Measurements from ENCODE around the gene SUPT3H. TPM values are rescaled to one million over a fixed set of nuclear protein-coding genes. Genes with fewer than 3 reads are reported as not detected.
A peak's percentile ranks its signal among the peaks of the same experiment; 100 is the strongest.
"Not testable (repeated sequence)": the region's sequence is repeated elsewhere in the genome, so short reads cannot be mapped to it uniquely, and the experiment has no call there.

Gene SUPT3H
- total and polyA plus RNA-seq, 5 experiments from 2014 or later, result 16.9 to 20.8 (median 20.0) TPM

DNA sequence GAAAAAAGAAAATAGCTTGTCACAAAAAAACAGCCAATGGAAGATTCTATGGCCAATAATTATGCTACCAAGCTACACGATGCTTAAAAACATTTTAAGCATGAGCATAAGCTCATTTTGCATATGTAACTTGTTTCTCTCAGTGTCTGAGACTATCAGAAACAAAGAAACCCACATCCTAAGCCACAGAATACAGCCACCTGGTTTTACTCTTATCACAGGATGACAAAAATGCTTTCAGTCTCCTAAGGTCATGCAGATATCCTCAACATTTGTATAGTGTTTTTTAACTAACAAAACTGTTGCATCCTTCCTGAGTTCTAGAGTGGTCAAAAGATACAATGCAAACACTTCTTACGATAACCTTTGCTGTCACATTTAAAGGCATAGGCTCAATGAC, 221.7 kb downstream of the SUPT3H start:
- H3K4me3 Mint-ChIP-seq, result peak overlapping the region in 8 of 10 donors; percentile 6 to 54 (median 32)
- H3K9me3 Mint-ChIP-seq, result peaks cover 0 to 3% (median 0%) of the 10 kb centered on the region in 9 donors
- POLR2A ChIA-PET, result interaction anchor here (0.8 to 1.7 kb wide), 5 partner anchors 17 to 222 kb away, joined by 3 to 7 read pairs (median 4); partner anchors contain the start of gene SUPT3H
- peaks cover 15 to 44% (median 29%) of the 10 kb centered on the region in 4 donors for H3K4me1 Mint-ChIP-seq
- no peaks in the 10 kb centered on the region for H3K27me3 Mint-ChIP-seq
- ATAC-seq (peak; percentile 96 to 99), DNase-seq (peak in 7 of 10 donors; percentile 25 to 86 (median 68))
- H3K27ac Mint-ChIP-seq, result peak overlapping the region in 9 of 10 donors; percentile 48 to 94 (median 79)
- H3K36me3 Mint-ChIP-seq, result peaks cover 0 to 14% (median 8%) of the 10 kb centered on the region in 3 donors

DNA sequence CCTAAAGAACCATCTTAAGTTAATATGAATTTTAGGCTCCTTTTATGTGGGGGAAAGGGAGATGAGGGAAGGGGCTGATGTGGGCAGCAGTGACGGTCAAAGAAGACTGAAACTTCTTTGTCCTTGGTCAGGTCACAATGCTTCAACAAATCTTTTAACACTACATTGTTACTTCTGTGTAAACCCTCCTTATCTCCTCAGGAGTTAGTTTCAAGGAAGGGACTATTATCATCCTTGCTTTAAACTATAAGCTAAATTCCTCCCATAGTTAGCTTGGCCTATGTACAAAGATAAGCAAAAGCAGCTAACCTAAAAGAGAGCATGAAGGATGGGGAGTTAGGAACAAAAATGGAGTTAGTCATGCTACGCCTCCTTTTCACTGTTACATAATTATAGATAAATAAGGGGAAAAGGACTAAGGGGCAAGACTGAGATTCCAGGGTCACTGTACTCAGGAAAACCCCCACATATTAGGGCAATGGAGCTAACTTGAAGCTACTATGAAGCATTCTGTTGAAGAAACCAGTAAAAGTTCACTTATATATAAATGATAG, 222.3 kb downstream of the SUPT3H start:
- peak overlapping the region in 5 of 10 donors; percentile 6 to 54 (median 30) for H3K4me3 Mint-ChIP-seq
- H3K4me1 Mint-ChIP-seq, result peaks cover 15 to 44% (median 29%) of the 10 kb centered on the region in 4 donors
- POLR2A ChIA-PET, result interaction anchor here (0.8 to 1.7 kb wide), 5 partner anchors 18 to 223 kb away, joined by 3 to 7 read pairs (median 4); partner anchors contain the start of gene SUPT3H
- peak overlapping the region; percentile 34 to 94 (median 78) for H3K27ac Mint-ChIP-seq
- H3K36me3 Mint-ChIP-seq, result peaks cover 0 to 10% (median 4%) of the 10 kb centered on the region in 3 donors
- H3K9me3 Mint-ChIP-seq, result peaks cover 0 to 1% (median 0%) of the 10 kb centered on the region in 9 donors
- no peaks in the 10 kb centered on the region for H3K27me3 Mint-ChIP-seq
- ATAC-seq (no peak), DNase-seq (no peak)

GRCh38 chr6:45154679-45155078, 223.1 kb downstream of the SUPT3H start:
- Mint-ChIP-seq H3K9me3 (no peaks in the 10 kb centered on the region), H3K4me3 (no peak overlapping the region), H3K4me1 (peaks cover 15 to 44% (median 29%) of the 10 kb centered on the region in 4 donors), H3K27me3 (no peaks in the 10 kb centered on the region), H3K27ac (peak overlapping the region in 6 of 10 donors; percentile 16 to 94 (median 63)), H3K36me3 (peaks cover 0 to 10% (median 4%) of the 10 kb centered on the region in 3 donors)
- POLR2A ChIA-PET, result interaction anchor here (1.7 kb wide), 1 partner anchor 31 kb away, joined by 7 read pairs; no protein-coding TSS in a partner anchor
- ATAC-seq (no peak), DNase-seq (no peak)

DNA sequence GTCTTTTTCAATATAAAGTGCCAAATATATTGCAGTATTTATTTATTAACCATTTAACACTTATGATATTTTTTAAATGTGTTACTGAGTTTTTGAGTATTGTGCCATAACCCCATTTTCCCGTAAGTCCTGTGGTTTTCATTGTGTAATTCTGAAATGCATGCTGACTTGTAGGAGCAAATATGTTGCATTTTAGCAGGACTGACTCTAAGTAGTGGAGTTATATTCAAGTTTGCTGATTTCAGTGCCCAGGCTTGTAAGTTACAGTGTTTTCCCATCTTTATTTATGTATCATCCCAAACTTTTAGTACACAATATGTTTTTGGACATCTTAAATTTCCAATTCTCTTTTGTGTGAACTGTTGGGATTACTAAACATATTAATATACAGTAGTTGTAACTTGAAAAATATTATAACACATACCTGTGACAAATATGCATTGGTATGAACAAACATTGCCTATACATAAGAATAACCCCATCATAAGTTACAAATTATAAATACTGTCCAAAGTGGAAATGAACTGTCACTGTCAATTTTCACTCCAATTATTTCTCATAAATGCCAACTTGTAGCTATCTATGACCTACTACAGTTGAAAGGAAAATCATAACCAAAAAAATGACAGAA, 228.9 kb downstream of the SUPT3H start:
- ATAC-seq, result no peak
- no peak for DNase-seq
- peaks cover 0 to 22% (median 7%) of the 10 kb centered on the region in 4 donors for H3K4me1 Mint-ChIP-seq
- no peak overlapping the region for H3K27ac Mint-ChIP-seq
- peaks cover 0 to 18% (median 7%) of the 10 kb centered on the region in 9 donors for H3K9me3 Mint-ChIP-seq
- no peak overlapping the region for H3K4me3 Mint-ChIP-seq
- POLR2A ChIA-PET, result no interaction called here
- H3K27me3 Mint-ChIP-seq, result no peaks in the 10 kb centered on the region
- peaks cover under 1 to 15% (median 14%) of the 10 kb centered on the region in 3 donors for H3K36me3 Mint-ChIP-seq

DNA sequence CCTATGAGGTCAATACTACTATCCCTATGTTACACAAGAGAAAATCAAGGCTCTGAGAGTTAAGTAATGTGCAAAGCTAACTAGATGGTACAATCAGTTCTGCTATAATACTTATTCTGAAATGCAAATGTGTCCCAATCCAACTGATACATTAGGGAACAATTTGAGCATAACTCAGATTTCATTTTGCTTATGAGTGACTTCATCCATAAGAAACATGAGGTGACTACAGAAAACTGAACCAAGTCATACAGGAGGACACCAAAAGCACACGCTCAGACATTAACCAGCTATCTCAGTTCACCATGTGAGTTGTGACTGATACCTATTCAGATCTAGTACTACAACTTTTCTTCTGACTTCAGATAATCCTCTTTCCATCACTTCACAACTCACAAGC, 229.5 kb downstream of the SUPT3H start:
- POLR2A ChIA-PET, result no interaction called here
- Mint-ChIP-seq H3K9me3 (peaks cover 0 to 24% (median 10%) of the 10 kb centered on the region in 9 donors), H3K4me1 (peaks cover 0 to 21% (median 8%) of the 10 kb centered on the region in 4 donors), H3K4me3 (no peak overlapping the region), H3K27me3 (no peaks in the 10 kb centered on the region), H3K27ac (no peak overlapping the region), H3K36me3 (peaks cover 3 to 20% (median 16%) of the 10 kb centered on the region in 3 donors)
- ATAC-seq (no peak), DNase-seq (no peak)

GRCh38 chr6:45145658-45146057, 232.1 kb downstream of the SUPT3H start:
- POLR2A ChIA-PET, H3K27me3 Mint-ChIP-seq, H3K4me3 Mint-ChIP-seq, DNase-seq, H3K4me1 Mint-ChIP-seq, ATAC-seq: not testable (repeated sequence)
- peak overlapping the region in 1 of 10 donors; percentile 34 for H3K27ac Mint-ChIP-seq
- peaks cover 3 to 28% (median 24%) of the 10 kb centered on the region in 3 donors for H3K36me3 Mint-ChIP-seq
- H3K9me3 Mint-ChIP-seq, result peaks cover under 1 to 46% (median 21%) of the 10 kb centered on the region in 9 donors

DNA sequence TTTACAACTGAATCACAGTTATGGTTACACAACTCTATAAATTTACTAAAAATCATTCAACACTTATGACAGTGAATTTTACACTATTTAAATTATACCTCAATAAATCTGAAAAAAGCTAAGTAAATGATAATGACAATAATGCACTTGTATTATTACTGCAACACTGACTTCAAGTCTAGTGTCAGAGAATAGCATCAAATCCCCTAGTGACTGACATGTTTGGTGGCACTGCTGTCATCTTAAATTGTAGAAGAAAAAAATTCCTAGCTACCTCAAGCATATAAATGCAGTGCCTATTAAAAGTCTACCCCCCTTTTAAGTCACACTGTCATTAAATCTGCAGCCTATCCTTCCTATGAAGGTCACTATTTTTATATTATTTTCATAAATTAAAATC, 239.0 kb downstream of the SUPT3H start:
- Mint-ChIP-seq H3K9me3 (peaks cover 14 to 65% (median 37%) of the 10 kb centered on the region in 9 donors), H3K27me3 (no peaks in the 10 kb centered on the region), H3K4me3 (no peak overlapping the region), H3K4me1 (peaks cover 0 to 4% (median 2%) of the 10 kb centered on the region in 4 donors), H3K27ac (no peak overlapping the region), H3K36me3 (peaks cover 3 to 52% (median 42%) of the 10 kb centered on the region in 3 donors)
- POLR2A ChIA-PET, result no interaction called here
- no peak for DNase-seq
- ATAC-seq, result no peak

DNA sequence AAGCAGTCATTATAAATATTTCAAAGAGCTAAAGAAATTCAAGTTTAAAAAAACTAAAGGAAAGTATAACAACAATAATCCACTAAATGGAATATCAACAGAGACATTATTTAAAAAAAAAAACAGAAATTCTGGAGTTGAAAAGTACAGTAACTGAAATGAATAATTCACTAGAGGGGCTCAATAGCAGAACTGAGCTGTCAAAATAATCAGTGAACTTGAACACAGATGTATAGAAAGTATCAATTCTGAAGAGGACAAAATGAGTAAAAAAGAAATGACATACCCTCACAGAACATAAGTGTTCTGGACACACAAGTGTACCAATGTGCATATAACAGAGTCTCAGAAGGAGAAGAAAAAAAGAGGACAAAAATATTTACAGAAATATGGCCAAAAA, 241.2 kb downstream of the SUPT3H start:
- Mint-ChIP-seq H3K27me3 (no peaks in the 10 kb centered on the region), H3K4me1 (peaks cover 4 to 16% (median 6%) of the 10 kb centered on the region in 4 donors), H3K27ac (no peak overlapping the region), H3K4me3 (no peak overlapping the region), H3K36me3 (peaks cover 0 to 39% (median 33%) of the 10 kb centered on the region in 3 donors), H3K9me3 (peaks cover 14 to 46% (median 32%) of the 10 kb centered on the region in 9 donors)
- DNase-seq (no peak), ATAC-seq (no peak)
- POLR2A ChIA-PET, result no interaction called here

GRCh38 chr6:45132658-45133294, 245.0 kb downstream of the SUPT3H start:
- no peak for ATAC-seq
- POLR2A ChIA-PET, result no interaction called here
- no peak for DNase-seq
- no peak overlapping the region for H3K4me3 Mint-ChIP-seq
- peaks cover 0 to 16% (median 7%) of the 10 kb centered on the region in 4 donors for H3K4me1 Mint-ChIP-seq
- H3K9me3 Mint-ChIP-seq, result peaks cover 11 to 34% (median 22%) of the 10 kb centered on the region in 9 donors
- H3K27me3 Mint-ChIP-seq, result no peaks in the 10 kb centered on the region
- peaks cover 0 to 33% (median 26%) of the 10 kb centered on the region in 3 donors for H3K36me3 Mint-ChIP-seq
- peak overlapping the region in 1 of 10 donors; percentile 34 for H3K27ac Mint-ChIP-seq

DNA sequence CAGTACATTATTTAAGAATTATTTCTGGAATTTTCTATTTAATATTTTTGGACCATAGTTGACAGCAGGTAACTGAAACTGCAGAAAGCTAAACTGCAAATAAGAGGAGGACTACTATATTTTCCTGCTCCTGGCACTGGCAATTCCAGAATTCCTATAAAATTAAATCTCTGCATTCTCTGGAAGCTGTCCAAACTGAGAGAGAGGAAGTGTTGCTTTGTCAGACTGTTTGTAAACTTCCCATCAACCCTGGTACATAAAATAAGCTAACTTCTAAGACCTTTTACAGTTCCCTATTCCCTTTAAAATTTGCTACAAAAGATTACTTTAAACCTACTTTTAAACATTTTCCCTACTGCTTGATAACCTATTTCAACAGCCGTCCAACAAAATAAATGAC, 245.7 kb downstream of the SUPT3H start:
- Mint-ChIP-seq H3K4me1 (peaks cover 0 to 16% (median 7%) of the 10 kb centered on the region in 4 donors), H3K27ac (peak overlapping the region in 2 of 10 donors; percentile 61 to 75), H3K27me3 (no peaks in the 10 kb centered on the region), H3K4me3 (no peak overlapping the region), H3K9me3 (peaks cover 8 to 31% (median 16%) of the 10 kb centered on the region in 9 donors), H3K36me3 (peaks cover 0 to 30% (median 24%) of the 10 kb centered on the region in 3 donors)
- DNase-seq (no peak), ATAC-seq (no peak)
- POLR2A ChIA-PET, result no interaction called here

GRCh38 chr6:45129051-45129450, 248.7 kb downstream of the SUPT3H start:
- Mint-ChIP-seq H3K9me3 (peaks cover 0 to 1% (median 0%) of the 10 kb centered on the region in 9 donors), H3K36me3 (peaks cover 0 to 4% (median 0%) of the 10 kb centered on the region in 3 donors), H3K4me3 (no peak overlapping the region), H3K27me3 (no peaks in the 10 kb centered on the region), H3K4me1 (peaks cover 2 to 22% (median 8%) of the 10 kb centered on the region in 4 donors), H3K27ac (no peak overlapping the region)
- POLR2A ChIA-PET, result no interaction called here
- no peak for ATAC-seq
- no peak for DNase-seq

DNA sequence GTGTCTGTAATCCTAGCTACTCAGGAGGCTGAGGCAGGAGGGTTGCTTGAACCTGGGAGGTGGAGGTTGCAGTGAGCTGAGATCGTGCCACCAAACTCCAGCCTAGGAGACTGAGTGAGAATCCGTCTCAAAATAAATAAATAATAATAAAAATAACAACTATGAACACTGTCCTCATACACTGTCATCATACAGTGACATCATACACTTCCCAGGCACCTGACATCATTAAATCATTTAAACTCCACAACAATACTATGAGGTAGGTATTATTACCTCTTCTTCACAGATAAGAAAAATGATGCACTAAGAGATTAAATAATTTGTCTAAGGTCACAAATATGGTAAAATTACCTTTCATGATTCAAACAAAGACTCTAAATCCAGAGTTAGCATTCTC, 250.5 kb downstream of the SUPT3H start:
- Mint-ChIP-seq H3K27me3 (no peaks in the 10 kb centered on the region), H3K36me3 (no peaks in the 10 kb centered on the region), H3K27ac (no peak overlapping the region), H3K4me1 (peaks cover 0 to 8% (median 6%) of the 10 kb centered on the region in 4 donors), H3K9me3 (no peaks in the 10 kb centered on the region), H3K4me3 (no peak overlapping the region)
- DNase-seq (no peak), ATAC-seq (no peak)
- POLR2A ChIA-PET, result no interaction called here

Measured in naive thymus-derived CD8-positive, alpha-beta T cell (primary cell).